NCI-H1092 (cell line): ENCODE data around the gene MCM6.
"Not testable (repeated sequence)": the region's sequence is repeated elsewhere in the genome, so short reads cannot be mapped to it uniquely, and the experiment has no call there.

ENCODE experiments used
- DNase-seq: peaks from one replicate; lab custom pipeline; 2025; lab: John Stamatoyannopoulos, UW

MCM6 gene

DNA sequence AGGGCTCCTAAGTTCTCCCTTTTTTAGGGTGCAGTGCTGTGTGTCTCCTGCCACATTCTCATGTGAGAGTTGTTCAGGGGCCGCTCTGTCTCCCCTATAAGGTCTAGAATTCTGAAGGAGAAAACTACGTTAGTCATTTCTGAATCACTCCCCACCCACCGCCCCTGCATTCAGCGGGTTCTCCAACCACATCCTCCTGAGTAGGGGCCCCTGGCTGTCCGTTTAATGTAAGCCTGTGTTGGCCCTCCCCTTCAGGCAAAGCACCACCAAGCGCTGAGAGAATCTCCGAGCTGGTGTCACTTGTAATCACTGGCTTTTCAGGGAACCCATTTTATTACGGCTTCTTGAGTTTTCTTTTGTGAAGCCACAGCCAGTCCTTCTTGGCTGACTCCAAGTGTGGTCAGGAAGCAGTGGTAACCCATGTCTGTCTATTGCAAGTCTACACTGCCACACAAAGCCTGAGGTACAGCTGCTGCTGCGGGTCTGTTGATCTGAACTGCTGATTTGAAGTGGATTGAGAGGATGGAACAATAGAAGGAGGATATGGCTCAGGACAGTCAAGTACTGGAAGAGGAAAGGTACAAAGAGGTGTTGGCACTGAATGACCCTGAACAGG lies 56.1 kb downstream of the MCM6 start:
- no peak for DNase-seq

DNA sequence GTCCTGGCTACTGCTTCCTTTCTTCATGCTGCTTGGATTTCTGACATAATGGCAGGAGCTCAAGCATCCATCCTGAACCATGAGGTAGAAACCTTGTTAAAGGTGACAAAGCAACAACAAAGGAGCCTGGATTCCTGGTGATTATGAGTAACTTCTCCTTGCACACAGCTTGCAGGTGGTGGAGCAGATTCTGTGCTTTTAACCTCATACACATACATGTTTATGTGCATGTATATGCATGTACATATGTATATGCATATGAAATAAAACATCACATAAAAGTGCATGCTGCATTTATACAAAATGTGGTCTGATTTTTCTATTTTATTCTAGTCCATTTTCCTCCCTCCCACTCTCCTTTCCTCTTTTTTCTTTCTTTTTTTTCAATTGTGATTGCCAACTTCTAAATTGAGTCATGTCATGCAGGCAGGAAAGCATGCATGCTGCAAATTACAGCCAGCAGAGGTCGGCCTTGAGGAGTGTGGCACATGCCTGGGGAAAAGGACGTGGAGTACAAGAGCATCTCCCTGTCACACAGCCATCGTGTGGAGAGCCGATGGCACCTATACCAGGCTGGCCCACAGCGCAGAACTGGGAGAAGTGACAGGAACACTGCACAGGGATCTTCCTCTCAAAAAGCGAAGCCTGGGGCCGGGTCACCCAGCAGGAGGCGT lies 57.2 kb downstream of the MCM6 start:
- DNase-seq, result no peak

GRCh38 chr2:135817951-135818350 lies 58.3 kb downstream of the MCM6 start:
- DNase-seq, result no peak

GRCh38 chr2:135817466-135817865 lies 58.8 kb downstream of the MCM6 start:
- DNase-seq, result no peak

DNA sequence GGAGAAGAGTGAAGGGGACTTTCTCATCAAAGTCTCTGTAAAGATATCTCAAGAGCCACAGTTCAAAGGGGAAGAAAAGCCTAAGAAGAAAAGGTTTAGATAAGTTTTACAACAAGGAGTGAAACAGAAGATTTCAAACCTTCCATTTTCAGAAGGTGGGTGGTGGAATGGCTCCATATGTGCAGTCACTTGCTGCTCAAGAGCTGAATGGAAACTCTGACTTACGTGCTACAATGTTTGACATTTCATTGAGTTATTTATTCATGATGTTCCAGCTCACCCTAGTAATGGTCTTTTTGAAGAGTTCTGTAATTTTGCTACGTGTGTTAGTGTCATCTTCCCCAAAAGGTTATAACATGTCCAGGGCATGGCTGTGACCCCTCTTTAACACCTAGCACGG lies 61.0 kb downstream of the MCM6 start:
- no peak for DNase-seq

DNA sequence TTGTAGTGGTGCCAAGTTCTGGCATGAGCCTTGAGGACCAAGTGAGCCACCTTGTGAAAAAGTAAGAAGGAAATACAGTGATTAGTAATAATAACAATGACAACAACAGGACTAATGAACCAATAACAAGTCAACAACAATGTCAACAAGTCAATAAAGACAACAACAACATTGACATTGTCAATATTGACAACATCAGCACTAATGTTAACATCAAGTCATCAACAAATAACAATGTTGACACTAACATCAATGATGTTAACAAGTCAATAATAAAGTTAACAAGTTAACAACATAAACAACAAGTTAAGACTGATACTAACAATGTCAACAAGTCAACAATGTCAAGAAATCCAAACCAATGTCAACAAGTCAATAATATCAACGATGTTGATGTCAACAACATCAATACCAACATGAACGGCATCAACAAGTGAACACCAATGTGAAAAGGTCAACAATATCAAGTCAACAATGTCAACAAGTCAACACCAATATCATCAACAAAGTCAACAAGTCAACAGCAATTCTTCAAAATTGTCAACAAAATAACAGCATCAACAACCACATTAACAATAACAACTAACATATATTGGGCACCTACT lies 63.2 kb downstream of the MCM6 start:
- no peak for DNase-seq

DNA sequence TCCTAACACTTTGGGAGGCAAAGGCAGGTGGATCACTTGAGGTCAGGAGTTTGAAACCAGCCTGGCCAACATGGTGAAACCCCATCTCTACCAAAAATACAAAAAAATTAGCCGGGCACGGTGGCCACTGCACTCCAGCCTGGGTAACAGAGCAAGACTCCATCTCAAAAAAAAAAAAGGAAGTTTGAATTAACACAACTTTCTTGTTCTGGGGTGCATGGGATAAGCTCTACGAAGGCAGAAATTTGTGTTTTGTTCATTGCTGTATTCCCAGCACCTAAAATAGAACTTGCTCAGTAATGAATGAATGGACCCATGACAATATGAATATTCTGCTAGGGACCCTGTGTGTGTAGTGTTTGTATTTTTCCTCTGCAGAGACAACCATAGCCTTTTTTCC lies 68.4 kb downstream of the MCM6 start:
- not testable (repeated sequence) for DNase-seq

- no peak for DNase-seq
These were observed 73.0 kb downstream of the MCM6 start for GRCh38 chr2:135803278-135803677.

GRCh38 chr2:135802350-135802749 lies 73.9 kb downstream of the MCM6 start:
- DNase-seq, result no peak

- DNase-seq, result no peak
These were observed 75.5 kb downstream of the MCM6 start for GRCh38 chr2:135800513-135801460.

DNA sequence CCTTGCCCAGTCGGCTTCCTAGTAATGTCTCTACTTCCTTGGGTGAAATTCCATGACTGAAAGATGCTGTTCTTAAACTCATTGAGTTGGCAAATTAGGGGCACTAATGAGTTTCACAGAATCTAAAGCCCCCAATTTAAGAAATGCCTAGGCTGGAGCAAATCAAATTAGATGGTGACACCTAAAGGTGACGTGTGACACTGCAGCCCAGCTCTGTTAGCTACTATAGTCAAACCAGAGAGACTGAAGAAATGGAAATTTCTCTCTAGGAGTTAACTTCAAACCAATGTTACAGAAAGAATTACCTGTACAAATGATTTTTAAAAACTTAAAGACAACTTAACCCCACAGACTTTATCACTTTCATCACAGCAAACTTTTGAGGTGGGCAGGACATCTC lies 76.5 kb downstream of the MCM6 start:
- DNase-seq, result no peak

GRCh38 chr2:135798762-135799161 lies 77.5 kb downstream of the MCM6 start:
- DNase-seq, result no peak

- no peak for DNase-seq
These were observed 78.0 kb downstream of the MCM6 start for GRCh38 chr2:135798275-135798705.

- peak; percentile 4 for DNase-seq
These were observed 78.6 kb downstream of the MCM6 start for GRCh38 chr2:135797497-135798274.

- DNase-seq, result no peak
These were observed 79.6 kb downstream of the MCM6 start for GRCh38 chr2:135796606-135797005.

DNA sequence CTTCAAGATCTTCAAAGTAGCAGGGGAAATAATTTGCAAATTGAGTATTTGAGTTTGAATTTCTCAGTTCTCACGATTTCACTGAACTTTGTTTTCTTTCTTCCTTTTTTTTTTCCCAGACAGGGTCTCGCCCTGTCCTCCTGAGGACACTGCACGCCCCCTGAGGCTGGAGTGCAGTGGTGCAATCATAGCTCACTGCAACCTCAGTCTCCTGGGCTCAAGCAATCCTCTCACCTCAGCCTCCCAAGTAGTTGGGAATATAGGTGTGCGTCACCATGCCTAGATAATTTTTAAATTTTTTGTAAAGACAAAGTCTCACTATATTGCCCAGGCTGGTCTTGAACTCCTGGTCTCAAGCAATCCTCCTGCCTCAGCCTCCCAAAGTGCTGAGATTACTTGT lies 80.6 kb downstream of the MCM6 start:
- not testable (repeated sequence) for DNase-seq

GRCh38 chr2:135792401-135793150 lies 83.7 kb downstream of the MCM6 start:
- no peak for DNase-seq

DNA sequence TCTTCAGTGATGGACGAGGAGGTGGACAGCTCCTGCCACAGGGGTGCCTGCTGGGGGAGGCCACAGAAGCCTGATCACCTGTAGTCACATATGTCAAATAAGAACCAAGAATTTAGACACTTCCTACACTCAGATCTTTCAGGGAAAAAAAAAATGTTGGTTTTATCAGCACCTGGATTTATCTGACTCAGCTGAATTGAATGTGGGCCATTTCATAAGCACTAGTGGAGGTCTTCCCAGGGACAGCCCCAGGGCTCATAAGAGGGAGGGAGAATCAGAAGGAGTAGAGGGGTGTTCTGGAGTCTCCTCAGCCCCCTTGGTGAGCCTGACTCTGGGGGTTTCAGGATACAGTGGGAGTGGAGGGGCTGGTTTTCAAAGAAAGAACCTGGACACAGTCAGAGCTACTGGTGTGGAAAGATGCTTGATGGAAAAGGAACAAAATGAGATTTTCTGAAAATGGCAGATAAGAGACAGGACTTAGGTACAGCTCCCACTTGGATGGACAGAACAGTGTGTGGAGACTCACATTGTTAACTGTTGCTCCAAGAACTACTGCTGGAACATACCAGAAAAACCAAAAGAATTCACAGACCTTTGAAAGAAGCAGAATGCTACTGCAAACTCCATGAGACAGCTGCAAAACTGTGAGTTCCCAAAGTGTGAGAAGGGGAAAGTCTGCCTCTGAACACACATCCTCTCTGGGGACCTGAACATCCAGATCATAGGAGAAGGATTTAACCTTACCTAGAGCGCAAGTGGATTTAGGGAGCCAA lies 84.6 kb downstream of the MCM6 start:
- DNase-seq, result no peak

- DNase-seq, result no peak
These were observed 85.8 kb downstream of the MCM6 start for GRCh38 chr2:135790423-135790822.
